GM23338 (cell line): ENCODE results near the gene KCTD17. TPM values are rescaled to one million over a fixed set of nuclear protein-coding genes. Genes with fewer than 3 reads are reported as not detected.

Experiments used
- ATAC-seq: fragments of 200-7000 bp; cut with Tn5 transposase; 3 replicates; pipeline ENCODE4 v1.9.1; 2020
- DNase-seq: peaks from one replicate; pipeline ENCODE4 v3.0.0-alpha.2; 2015; ENCODE audit warnings: low spot score
- H2AFZ ChIP-seq: fragments of 200-600 bp; sonication (generic); 2 replicates; pipeline ENCODE4 v1.8.0; 2016; ENCODE audit warnings: antibody characterized with exemption, mild to moderate bottlenecking, moderate library complexity
- H3F3A ChIP-seq: fragments of 200-600 bp; sonication (generic); replicated peaks from 2 replicates; pipeline ENCODE4 v1.8.0; 2017; ENCODE audit warnings: antibody characterized with exemption, mixed run types, low read depth
- H3K27ac ChIP-seq: fragments of 200-600 bp; sonication (generic); 2 replicates; pipeline ENCODE4 v1.6.1; 2016; ENCODE audit warnings: low read depth
- H3K27me3 ChIP-seq: fragments of 200-600 bp; sonication (generic); 2 replicates; pipeline ENCODE4 v1.8.0; 2016; ENCODE audit warnings: mild to moderate bottlenecking, mixed run types, moderate library complexity; ENCODE audit not compliant: insufficient read depth
- H3K36me3 ChIP-seq: fragments of 200-600 bp; sonication (generic); 2 replicates; pipeline ENCODE4 v1.8.0; 2016; ENCODE audit warnings: mild to moderate bottlenecking; ENCODE audit not compliant: insufficient read depth
- H3K4me1 ChIP-seq: fragments of 200-600 bp; sonication (generic); 2 replicates; pipeline ENCODE4 v1.8.0; 2016; ENCODE audit warnings: mild to moderate bottlenecking, moderate library complexity; ENCODE audit not compliant: insufficient read depth
- H3K4me2 ChIP-seq: fragments of 200-600 bp; sonication (generic); 2 replicates; pipeline ENCODE4 v1.7.1; 2017; ENCODE audit warnings: mixed run types
- H3K4me3 ChIP-seq: fragments of 200-600 bp; sonication (generic); 2 replicates; pipeline ENCODE4 v1.6.1; 2016; ENCODE audit warnings: mixed run types
- H3K79me2 ChIP-seq: fragments of 200-600 bp; sonication (generic); replicated peaks from 2 replicates; pipeline ENCODE4 v1.8.0; 2017; ENCODE audit warnings: mild to moderate bottlenecking; ENCODE audit not compliant: insufficient read depth
- H3K9me2 ChIP-seq: fragments of 200-600 bp; sonication (generic); 2 replicates; pipeline ENCODE4 v1.8.0; 2017; ENCODE audit not compliant: insufficient read depth
- H4K20me1 ChIP-seq: fragments of 200-600 bp; sonication (generic); replicated peaks from 2 replicates; pipeline ENCODE4 v1.8.0; 2017; ENCODE audit warnings: mild to moderate bottlenecking; ENCODE audit not compliant: insufficient read depth
- H3K27ac Mint-ChIP-seq: 2 replicates; pipeline ENCODE4 v1.8.0; 2020; ENCODE audit warnings: inconsistent platforms, mild to moderate bottlenecking, moderate library complexity, mixed read lengths
- H3K27me3 Mint-ChIP-seq: 3 replicates; pipeline ENCODE4 v1.8.0; 2022; ENCODE audit warnings: low read depth, mild to moderate bottlenecking, moderate library complexity, mixed read lengths, inconsistent platforms; ENCODE audit not compliant: insufficient read depth, poor library complexity
- H3K36me3 Mint-ChIP-seq: 3 replicates; pipeline ENCODE4 v1.8.0; 2021; ENCODE audit warnings: low read depth, mild to moderate bottlenecking, inconsistent platforms, moderate library complexity, mixed read lengths
- H3K4me1 Mint-ChIP-seq: 3 replicates; pipeline ENCODE4 v1.8.0; 2020; ENCODE audit warnings: mild to moderate bottlenecking, inconsistent platforms, mixed read lengths
- H3K4me3 Mint-ChIP-seq: 3 replicates; pipeline ENCODE4 v1.8.0; 2021; ENCODE audit warnings: moderate library complexity, mild to moderate bottlenecking, inconsistent platforms, mixed read lengths
- H3K9me3 Mint-ChIP-seq: 3 replicates; pipeline ENCODE4 v1.8.0; 2020; ENCODE audit warnings: moderate library complexity, mild to moderate bottlenecking, inconsistent platforms, mixed read lengths
- CTCF ChIP-seq, 2 experiments: fragments of 200-600 bp in 1 of 2; sonication (generic) in 1 of 2; conservative IDR thresholded peaks; 2 replicates each; pipeline versions ENCODE4 v1.5.1 to v1.6.1; 2016 to 2017; ENCODE audit warnings: antibody characterized with exemption in 2 of 2, low read depth in 2 of 2, mild to moderate bottlenecking in 2 of 2, moderate library complexity in 1 of 2
- EZH2 ChIP-seq: fragments of 200-600 bp; sonication (generic); IDR thresholded peaks from one replicate; pipeline ENCODE4 v1.8.0; 2017; ENCODE audit warnings: antibody characterized with exemption, mild to moderate bottlenecking, low read depth; ENCODE audit not compliant: unreplicated experiment
- EZH2phosphoT487 ChIP-seq: fragments of 200-600 bp; sonication (generic); IDR thresholded peaks from one replicate; pipeline ENCODE4 v1.8.1; 2018; ENCODE audit warnings: antibody characterized with exemption; ENCODE audit not compliant: unreplicated experiment
- JUNB ChIP-seq: IDR thresholded peaks from one replicate; pipeline ENCODE4 v1.6.1; 2016; ENCODE audit warnings: antibody characterized with exemption; ENCODE audit not compliant: unreplicated experiment
- NANOG ChIP-seq: IDR thresholded peaks from 2 replicates; pipeline ENCODE4 v1.6.1; 2016; ENCODE audit warnings: antibody characterized with exemption, borderline replicate concordance
- ZNF114 ChIP-seq: fragments of 250-450 bp; sonication (Bioruptor Pico); IDR thresholded peaks from 2 replicates; pipeline ENCODE4 v1.5.0; 2020; ENCODE audit warnings: mild to moderate bottlenecking, moderate library complexity
- ZNF331 ChIP-seq: fragments of 250-450 bp; sonication (Bioruptor Pico); IDR thresholded peaks from 2 replicates; pipeline ENCODE4 v1.5.0; 2020; ENCODE audit warnings: low read depth, mild to moderate bottlenecking, moderate library complexity
- polyA plus RNA-seq: library from polyadenylated mRNA; unstranded; fragments of >200 nt; fragmentation: Nextera tagmentation; extraction: Ambion mirVana; gene quantifications from 2 replicates; pipeline ENCODE4 v1.2.1, GENCODE V29; 2016
- total RNA-seq: library from RNA; depleted of rRNA; stranded (reverse); fragments of >200 nt; shearing (Covaris generic); gene quantifications from 2 replicates; pipeline ENCODE4 v1.2.3, GENCODE V29; 2014
- TF ChIP-seq, protein P1 (sequence below): fragments of 250-450 bp; sonication (Bioruptor Pico); IDR thresholded peaks from 2 replicates; pipeline ENCODE4 v1.5.0; 2020; ENCODE audit warnings: mild to moderate bottlenecking, moderate library complexity
- TF ChIP-seq, protein P2 (sequence below): IDR thresholded peaks from one replicate; pipeline ENCODE4 v1.6.1; 2018; ENCODE audit warnings: antibody characterized with exemption; ENCODE audit not compliant: unreplicated experiment
- TF ChIP-seq, protein P3 (sequence below): IDR thresholded peaks from 2 replicates; pipeline ENCODE4 v1.6.1; 2016; ENCODE audit warnings: antibody characterized with exemption

KCTD17 gene
- total and polyA plus RNA-seq, 2 experiments from 2014 or later, result 25.1 to 35.0 TPM

DNA sequence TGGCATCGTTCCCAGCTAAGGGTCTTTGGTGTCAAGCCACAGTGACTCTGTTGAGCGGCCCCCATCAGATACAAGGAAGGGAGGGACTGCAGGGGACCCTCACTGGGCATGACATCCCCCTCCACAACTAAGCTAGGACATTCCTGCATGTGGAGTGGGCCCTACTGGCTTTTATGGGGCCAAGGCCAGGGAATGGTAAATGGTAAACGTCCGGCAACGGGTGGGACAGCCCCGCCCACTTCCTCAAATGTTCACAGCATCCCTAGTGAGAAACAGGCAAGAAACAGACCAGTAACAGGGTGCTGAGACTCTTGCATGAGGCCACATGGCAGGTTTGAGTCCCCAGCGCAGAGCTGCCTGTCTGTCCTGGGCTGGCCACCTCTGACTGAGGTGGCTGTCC, 53.6 kb downstream of the KCTD17 start:
- Histone ChIP-seq H3F3A (no peaks in the 10 kb centered on the region), H3K27me3 (no peaks in the 10 kb centered on the region), H3K36me3 (no peaks in the 10 kb centered on the region), H3K4me1 (no peaks in the 10 kb centered on the region), H3K27ac (no peak overlapping the region), H3K79me2 (no peaks in the 10 kb centered on the region), H2AFZ (0 out of 2 replicates have a peak overlapping the region, but pooled peaks have one; percentile 43), H3K4me3 (no peak overlapping the region), H3K4me2 (no peak overlapping the region), H4K20me1 (no peaks in the 10 kb centered on the region), H3K9me2 (no peaks in the 10 kb centered on the region)
- Mint-ChIP-seq H3K4me3 (no peak overlapping the region), H3K27me3 (peaks cover 8% of the 10 kb centered on the region), H3K9me3 (no peaks in the 10 kb centered on the region; the same call in 2 of the 3 replicates), H3K36me3 (no peaks in the 10 kb centered on the region), H3K4me1 (no peaks in the 10 kb centered on the region), H3K27ac (no peak overlapping the region)
- DNase-seq, result no peak
- no peak for ATAC-seq
- TF ChIP-seq ZNF114 (no peak), JUNB (no peak), CTCF (conservative IDR thresholded peaks at IDR 0.05; ENCODE audit: low read depth in 2 of 2) (no peak), EZH2 (no peak), EZH2phosphoT487 (no peak), ZNF331 (CRISPR knock-in tag) (no peak), NANOG (no peak)
- TF ChIP-seq, protein P1, sequence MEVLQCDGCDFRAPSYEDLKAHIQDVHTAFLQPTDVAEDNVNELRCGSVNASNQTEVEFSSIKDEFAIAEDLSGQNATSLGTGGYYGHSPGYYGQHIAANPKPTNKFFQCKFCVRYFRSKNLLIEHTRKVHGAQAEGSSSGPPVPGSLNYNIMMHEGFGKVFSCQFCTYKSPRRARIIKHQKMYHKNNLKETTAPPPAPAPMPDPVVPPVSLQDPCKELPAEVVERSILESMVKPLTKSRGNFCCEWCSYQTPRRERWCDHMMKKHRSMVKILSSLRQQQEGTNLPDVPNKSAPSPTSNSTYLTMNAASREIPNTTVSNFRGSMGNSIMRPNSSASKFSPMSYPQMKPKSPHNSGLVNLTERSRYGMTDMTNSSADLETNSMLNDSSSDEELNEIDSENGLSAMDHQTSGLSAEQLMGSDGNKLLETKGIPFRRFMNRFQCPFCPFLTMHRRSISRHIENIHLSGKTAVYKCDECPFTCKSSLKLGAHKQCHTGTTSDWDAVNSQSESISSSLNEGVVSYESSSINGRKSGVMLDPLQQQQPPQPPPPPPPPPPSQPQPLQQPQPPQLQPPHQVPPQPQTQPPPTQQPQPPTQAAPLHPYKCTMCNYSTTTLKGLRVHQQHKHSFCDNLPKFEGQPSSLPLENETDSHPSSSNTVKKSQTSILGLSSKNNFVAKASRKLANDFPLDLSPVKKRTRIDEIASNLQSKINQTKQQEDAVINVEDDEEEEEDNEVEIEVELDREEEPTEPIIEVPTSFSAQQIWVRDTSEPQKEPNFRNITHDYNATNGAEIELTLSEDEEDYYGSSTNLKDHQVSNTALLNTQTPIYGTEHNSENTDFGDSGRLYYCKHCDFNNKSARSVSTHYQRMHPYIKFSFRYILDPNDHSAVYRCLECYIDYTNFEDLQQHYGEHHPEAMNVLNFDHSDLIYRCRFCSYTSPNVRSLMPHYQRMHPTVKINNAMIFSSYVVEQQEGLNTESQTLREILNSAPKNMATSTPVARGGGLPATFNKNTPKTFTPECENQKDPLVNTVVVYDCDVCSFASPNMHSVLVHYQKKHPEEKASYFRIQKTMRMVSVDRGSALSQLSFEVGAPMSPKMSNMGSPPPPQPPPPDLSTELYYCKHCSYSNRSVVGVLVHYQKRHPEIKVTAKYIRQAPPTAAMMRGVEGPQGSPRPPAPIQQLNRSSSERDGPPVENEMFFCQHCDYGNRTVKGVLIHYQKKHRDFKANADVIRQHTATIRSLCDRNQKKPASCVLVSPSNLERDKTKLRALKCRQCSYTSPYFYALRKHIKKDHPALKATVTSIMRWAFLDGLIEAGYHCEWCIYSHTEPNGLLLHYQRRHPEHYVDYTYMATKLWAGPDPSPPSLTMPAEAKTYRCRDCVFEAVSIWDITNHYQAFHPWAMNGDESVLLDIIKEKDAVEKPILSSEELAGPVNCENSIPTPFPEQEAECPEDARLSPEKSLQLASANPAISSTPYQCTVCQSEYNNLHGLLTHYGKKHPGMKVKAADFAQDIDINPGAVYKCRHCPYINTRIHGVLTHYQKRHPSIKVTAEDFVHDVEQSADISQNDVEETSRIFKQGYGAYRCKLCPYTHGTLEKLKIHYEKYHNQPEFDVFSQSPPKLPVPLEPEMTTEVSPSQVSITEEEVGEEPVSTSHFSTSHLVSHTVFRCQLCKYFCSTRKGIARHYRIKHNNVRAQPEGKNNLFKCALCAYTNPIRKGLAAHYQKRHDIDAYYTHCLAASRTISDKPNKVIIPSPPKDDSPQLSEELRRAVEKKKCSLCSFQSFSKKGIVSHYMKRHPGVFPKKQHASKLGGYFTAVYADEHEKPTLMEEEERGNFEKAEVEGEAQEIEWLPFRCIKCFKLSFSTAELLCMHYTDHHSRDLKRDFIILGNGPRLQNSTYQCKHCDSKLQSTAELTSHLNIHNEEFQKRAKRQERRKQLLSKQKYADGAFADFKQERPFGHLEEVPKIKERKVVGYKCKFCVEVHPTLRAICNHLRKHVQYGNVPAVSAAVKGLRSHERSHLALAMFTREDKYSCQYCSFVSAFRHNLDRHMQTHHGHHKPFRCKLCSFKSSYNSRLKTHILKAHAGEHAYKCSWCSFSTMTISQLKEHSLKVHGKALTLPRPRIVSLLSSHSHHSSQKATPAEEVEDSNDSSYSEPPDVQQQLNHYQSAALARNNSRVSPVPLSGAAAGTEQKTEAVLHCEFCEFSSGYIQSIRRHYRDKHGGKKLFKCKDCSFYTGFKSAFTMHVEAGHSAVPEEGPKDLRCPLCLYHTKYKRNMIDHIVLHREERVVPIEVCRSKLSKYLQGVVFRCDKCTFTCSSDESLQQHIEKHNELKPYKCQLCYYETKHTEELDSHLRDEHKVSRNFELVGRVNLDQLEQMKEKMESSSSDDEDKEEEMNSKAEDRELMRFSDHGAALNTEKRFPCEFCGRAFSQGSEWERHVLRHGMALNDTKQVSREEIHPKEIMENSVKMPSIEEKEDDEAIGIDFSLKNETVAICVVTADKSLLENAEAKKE, result no peak
- TF ChIP-seq, protein P2, sequence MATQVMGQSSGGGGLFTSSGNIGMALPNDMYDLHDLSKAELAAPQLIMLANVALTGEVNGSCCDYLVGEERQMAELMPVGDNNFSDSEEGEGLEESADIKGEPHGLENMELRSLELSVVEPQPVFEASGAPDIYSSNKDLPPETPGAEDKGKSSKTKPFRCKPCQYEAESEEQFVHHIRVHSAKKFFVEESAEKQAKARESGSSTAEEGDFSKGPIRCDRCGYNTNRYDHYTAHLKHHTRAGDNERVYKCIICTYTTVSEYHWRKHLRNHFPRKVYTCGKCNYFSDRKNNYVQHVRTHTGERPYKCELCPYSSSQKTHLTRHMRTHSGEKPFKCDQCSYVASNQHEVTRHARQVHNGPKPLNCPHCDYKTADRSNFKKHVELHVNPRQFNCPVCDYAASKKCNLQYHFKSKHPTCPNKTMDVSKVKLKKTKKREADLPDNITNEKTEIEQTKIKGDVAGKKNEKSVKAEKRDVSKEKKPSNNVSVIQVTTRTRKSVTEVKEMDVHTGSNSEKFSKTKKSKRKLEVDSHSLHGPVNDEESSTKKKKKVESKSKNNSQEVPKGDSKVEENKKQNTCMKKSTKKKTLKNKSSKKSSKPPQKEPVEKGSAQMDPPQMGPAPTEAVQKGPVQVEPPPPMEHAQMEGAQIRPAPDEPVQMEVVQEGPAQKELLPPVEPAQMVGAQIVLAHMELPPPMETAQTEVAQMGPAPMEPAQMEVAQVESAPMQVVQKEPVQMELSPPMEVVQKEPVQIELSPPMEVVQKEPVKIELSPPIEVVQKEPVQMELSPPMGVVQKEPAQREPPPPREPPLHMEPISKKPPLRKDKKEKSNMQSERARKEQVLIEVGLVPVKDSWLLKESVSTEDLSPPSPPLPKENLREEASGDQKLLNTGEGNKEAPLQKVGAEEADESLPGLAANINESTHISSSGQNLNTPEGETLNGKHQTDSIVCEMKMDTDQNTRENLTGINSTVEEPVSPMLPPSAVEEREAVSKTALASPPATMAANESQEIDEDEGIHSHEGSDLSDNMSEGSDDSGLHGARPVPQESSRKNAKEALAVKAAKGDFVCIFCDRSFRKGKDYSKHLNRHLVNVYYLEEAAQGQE, result no peak
- TF ChIP-seq, protein P3, sequence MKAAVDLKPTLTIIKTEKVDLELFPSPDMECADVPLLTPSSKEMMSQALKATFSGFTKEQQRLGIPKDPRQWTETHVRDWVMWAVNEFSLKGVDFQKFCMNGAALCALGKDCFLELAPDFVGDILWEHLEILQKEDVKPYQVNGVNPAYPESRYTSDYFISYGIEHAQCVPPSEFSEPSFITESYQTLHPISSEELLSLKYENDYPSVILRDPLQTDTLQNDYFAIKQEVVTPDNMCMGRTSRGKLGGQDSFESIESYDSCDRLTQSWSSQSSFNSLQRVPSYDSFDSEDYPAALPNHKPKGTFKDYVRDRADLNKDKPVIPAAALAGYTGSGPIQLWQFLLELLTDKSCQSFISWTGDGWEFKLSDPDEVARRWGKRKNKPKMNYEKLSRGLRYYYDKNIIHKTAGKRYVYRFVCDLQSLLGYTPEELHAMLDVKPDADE, result no peak
